H4 (cell line): ENCODE measurements around the gene GARIN5B. TPM values are rescaled to one million over a fixed set of nuclear protein-coding genes. Genes with fewer than 3 reads are reported as not detected.

ENCODE experiments used
- total RNA-seq: library from RNA; depleted of rRNA; stranded (reverse); fragments of >200 nt; shearing (Covaris generic); gene quantifications from 2 replicates; pipeline ENCODE4 v1.2.3, GENCODE V29; 2014; rRNA removed

Gene GARIN5B
- total RNA-seq, 1 experiment from 2014 or later, result not detected

Other genes starting within 250 kb of the GARIN5B start
- gene PPP1R12C, start 245.6 kb downstream of the GARIN5B start, total RNA-seq, result 18.0 and 26.4 TPM in 2 replicates
- 300 and 334 TPM in 2 replicates for gene TNNT1, start 214.1 kb downstream of the GARIN5B start, total RNA-seq
- not detected in 2 replicates for gene TNNI3, start 205.5 kb downstream of the GARIN5B start, total RNA-seq
- 7.0 and 10.1 TPM in 2 replicates for gene DNAAF3, start 196.6 kb downstream of the GARIN5B start, total RNA-seq
- gene SYT5, start 183.0 kb downstream of the GARIN5B start, total RNA-seq, result 0.62 TPM in 1 of 2 replicates, not detected in the other
- 3.8 and 5.5 TPM in 2 replicates for gene PTPRH, start 153.8 kb downstream of the GARIN5B start, total RNA-seq
- gene TMEM86B, start 134.5 kb downstream of the GARIN5B start, total RNA-seq, result 0.81 TPM in 1 of 2 replicates, not detected in the other
- gene PPP6R1, start 104.2 kb downstream of the GARIN5B start, total RNA-seq, result 29.7 and 31.8 TPM in 2 replicates
- 57.7 and 65.2 TPM in 2 replicates for gene HSPBP1, start 83.2 kb downstream of the GARIN5B start, total RNA-seq
- gene BRSK1, start 79.3 kb downstream of the GARIN5B start, total RNA-seq, result 4.6 and 13.1 TPM in 2 replicates
- not detected in 2 replicates for gene TMEM150B, start 37.9 kb downstream of the GARIN5B start, total RNA-seq
- gene KMT5C, start 23.4 kb downstream of the GARIN5B start, total RNA-seq, result 5.4 and 7.9 TPM in 2 replicates
- gene COX6B2, start 8.5 kb downstream of the GARIN5B start, total RNA-seq, result 0.95 TPM in 1 of 2 replicates, not detected in the other
- gene IL11, start 7.2 kb upstream of the GARIN5B start, total RNA-seq, result 1.4 and 1.8 TPM in 2 replicates
- not detected in 2 replicates for gene TMEM190, start 13.6 kb upstream of the GARIN5B start, total RNA-seq
- not detected in 2 replicates for gene TMEM238, start 21.0 kb upstream of the GARIN5B start, total RNA-seq
- gene RPL28, start 22.7 kb upstream of the GARIN5B start, total RNA-seq, result 1,100 and 1,282 TPM in 2 replicates
- 284 and 324 TPM in 2 replicates for gene UBE2S, start 44.5 kb upstream of the GARIN5B start, total RNA-seq
- not detected in 2 replicates for gene SHISA7, start 80.0 kb upstream of the GARIN5B start, total RNA-seq
- 187 and 279 TPM in 2 replicates for gene ISOC2, start 98.4 kb upstream of the GARIN5B start, total RNA-seq
- not detected in 2 replicates for gene C19orf85, start 101.5 kb upstream of the GARIN5B start, total RNA-seq
- gene ZNF628, start 113.4 kb upstream of the GARIN5B start, total RNA-seq, result 1.4 and 3.9 TPM in 2 replicates
- 28.0 and 28.9 TPM in 2 replicates for gene NAT14, start 121.9 kb upstream of the GARIN5B start, total RNA-seq
- 0.23 and 0.29 TPM in 2 replicates for gene SSC5D, start 125.2 kb upstream of the GARIN5B start, total RNA-seq
- not detected in 2 replicates for gene SBK2, start 173.9 kb upstream of the GARIN5B start, total RNA-seq
- not detected in 2 replicates for gene SBK3, start 182.3 kb upstream of the GARIN5B start, total RNA-seq
- gene ZNF579, start 217.6 kb upstream of the GARIN5B start, total RNA-seq, result 2.5 and 4.6 TPM in 2 replicates
- gene FIZ1, start 236.3 kb upstream of the GARIN5B start, total RNA-seq, result 5.1 and 7.8 TPM in 2 replicates
- 16.7 and 21.9 TPM in 2 replicates for gene ZNF524, start 237.0 kb upstream of the GARIN5B start, total RNA-seq
- gene ZNF865, start 242.4 kb upstream of the GARIN5B start, total RNA-seq, result 1.0 TPM in 2 replicates